ENCODE results near the gene GNAQ.
"Not testable (repeated sequence)": the region's sequence is repeated elsewhere in the genome, so short reads cannot be mapped to it uniquely, and the experiment has no call there.

The GNAQ gene

GRCh38 chr9:77883133-77883532 lies 148.5 kb downstream of the GNAQ start:
- Histone ChIP-seq H4K20me1 (ENCODE audit: insufficient read depth, low read length) (0 out of 2 replicates have a peak, but pooled peaks cover 6% of the 10 kb centered on the region), H3K4me3 (ENCODE audit: low read depth in 1 of 2, low read length in 2 of 2) (no peak overlapping the region)
- TF ChIP-seq CTCF (IDR thresholded peaks at IDR 0.05; ENCODE audit: borderline replicate concordance, extremely low read depth, low read length, poor library complexity, severe bottlenecking), result no peak

DNA sequence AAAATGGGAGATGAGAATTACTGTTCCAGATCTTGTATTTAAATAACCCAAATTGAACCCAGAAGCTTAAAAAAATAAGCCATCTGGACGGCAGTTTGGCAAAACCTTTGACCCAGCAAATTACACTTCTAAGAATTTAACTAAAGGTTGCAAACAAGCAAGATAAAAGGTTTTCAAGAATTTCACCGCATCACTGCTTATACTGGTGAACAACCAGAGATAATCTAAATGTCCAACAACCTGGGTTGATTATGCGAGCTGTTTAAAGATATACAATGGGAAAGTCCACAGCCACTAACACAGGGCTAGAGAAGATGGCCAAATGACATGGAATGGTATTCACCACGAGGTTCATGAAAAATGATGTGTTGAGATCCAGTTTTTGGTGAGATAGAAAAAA lies 149.3 kb downstream of the GNAQ start:
- H2AFZ ChIP-seq (ENCODE audit: low read depth, low read length), result no peak overlapping the region
- DNase-seq (no peak), ATAC-seq (ENCODE audit: insufficient read depth, low read depth) (no peak)
- no peak overlapping the region for H3K27ac ChIP-seq (ENCODE audit: low read length)
- H3K27me3 ChIP-seq (ENCODE audit: insufficient read depth, low read length, poor library complexity), result no peaks in the 10 kb centered on the region
- H3K9ac ChIP-seq (ENCODE audit: low read depth, low read length), result no peak overlapping the region
- 0 out of 2 replicates have a peak, but pooled peaks cover 6% of the 10 kb centered on the region for H4K20me1 ChIP-seq (ENCODE audit: insufficient read depth, low read length)
- H3K9me3 ChIP-seq (ENCODE audit: insufficient read depth, low read length, severe bottlenecking), result no peaks in the 10 kb centered on the region
- no peaks in the 10 kb centered on the region; the same call in 1 of the 2 replicates for H3K36me3 ChIP-seq (ENCODE audit: insufficient read depth, low read length)
- H3K4me1 ChIP-seq (ENCODE audit: insufficient read depth, low read length), result peaks cover 25% of the 10 kb centered on the region
- no peak for TF ChIP-seq EZH2 (IDR thresholded peaks at IDR 0.05; ENCODE audit: borderline replicate concordance, low read depth, low read length, severe bottlenecking)
- TF ChIP-seq CTCF (IDR thresholded peaks at IDR 0.05; ENCODE audit: borderline replicate concordance, extremely low read depth, low read length, poor library complexity, severe bottlenecking), result no peak
- H3K4me2 ChIP-seq (ENCODE audit: insufficient read depth, low read length), result no peak overlapping the region
- H3K79me2 ChIP-seq (ENCODE audit: insufficient read depth, low read length), result peaks cover 84% of the 10 kb centered on the region
- no peak overlapping the region for H3K4me3 ChIP-seq (ENCODE audit: low read depth in 1 of 2, low read length in 2 of 2)

More at GRCh38 chr9:77883133-77883532, 148.5 kb downstream of the GNAQ start:
- Histone ChIP-seq H3K4me1 (ENCODE audit: insufficient read depth, low read length) (peaks cover 25% of the 10 kb centered on the region), H3K4me2 (ENCODE audit: insufficient read depth, low read length) (no peak overlapping the region), H3K27ac (ENCODE audit: low read length) (no peak overlapping the region), H3K9me3 (ENCODE audit: insufficient read depth, low read length, severe bottlenecking) (no peaks in the 10 kb centered on the region), H3K27me3 (ENCODE audit: insufficient read depth, low read length, poor library complexity) (no peaks in the 10 kb centered on the region), H2AFZ (ENCODE audit: low read depth, low read length) (no peak overlapping the region), H3K36me3 (ENCODE audit: insufficient read depth, low read length) (no peaks in the 10 kb centered on the region; the same call in 1 of the 2 replicates), H3K9ac (ENCODE audit: low read depth, low read length) (no peak overlapping the region), H3K79me2 (ENCODE audit: insufficient read depth, low read length) (peaks cover 83% of the 10 kb centered on the region)
- DNase-seq (no peak), ATAC-seq (ENCODE audit: insufficient read depth, low read depth) (no peak)

- ATAC-seq (ENCODE audit: insufficient read depth, low read depth); H2AFZ ChIP-seq (ENCODE audit: low read depth, low read length); H4K20me1 ChIP-seq (ENCODE audit: insufficient read depth, low read length); H3K9me3 ChIP-seq (ENCODE audit: insufficient read depth, low read length, severe bottlenecking); H3K36me3 ChIP-seq (ENCODE audit: insufficient read depth, low read length); DNase-seq; H3K4me2 ChIP-seq (ENCODE audit: insufficient read depth, low read length); H3K9ac ChIP-seq (ENCODE audit: low read depth, low read length); H3K4me3 ChIP-seq (ENCODE audit: low read depth in 1 of 2, low read length in 2 of 2); H3K27me3 ChIP-seq (ENCODE audit: insufficient read depth, low read length, poor library complexity); H3K27ac ChIP-seq (ENCODE audit: low read length): not testable (repeated sequence)
- Histone ChIP-seq H3K79me2 (ENCODE audit: insufficient read depth, low read length) (peaks cover 85% of the 10 kb centered on the region), H3K4me1 (ENCODE audit: insufficient read depth, low read length) (peaks cover 25% of the 10 kb centered on the region)
Observed at GRCh38 chr9:77881634-77882033, 150.0 kb downstream of the GNAQ start.

- no peak overlapping the region for H3K27ac ChIP-seq (ENCODE audit: low read length)
- no peaks in the 10 kb centered on the region for H3K27me3 ChIP-seq (ENCODE audit: insufficient read depth, low read length, poor library complexity)
- no peak for DNase-seq
- no peak overlapping the region for H2AFZ ChIP-seq (ENCODE audit: low read depth, low read length)
- no peaks in the 10 kb centered on the region for H3K9me3 ChIP-seq (ENCODE audit: insufficient read depth, low read length, severe bottlenecking)
- TF ChIP-seq EZH2 (IDR thresholded peaks at IDR 0.05; ENCODE audit: borderline replicate concordance, low read depth, low read length, severe bottlenecking) (no peak), CTCF (IDR thresholded peaks at IDR 0.05; ENCODE audit: borderline replicate concordance, extremely low read depth, low read length, poor library complexity, severe bottlenecking) (no peak)
- H3K4me2 ChIP-seq (ENCODE audit: insufficient read depth, low read length), result no peak overlapping the region
- H3K4me1 ChIP-seq (ENCODE audit: insufficient read depth, low read length), result peaks cover 25% of the 10 kb centered on the region
- H3K79me2 ChIP-seq (ENCODE audit: insufficient read depth, low read length), result peaks cover 86% of the 10 kb centered on the region
- ATAC-seq (ENCODE audit: insufficient read depth, low read depth), result no peak
- peaks cover 6% of the 10 kb centered on the region; the same call in 1 of the 2 replicates for H4K20me1 ChIP-seq (ENCODE audit: insufficient read depth, low read length)
- no peak overlapping the region for H3K4me3 ChIP-seq (ENCODE audit: low read depth in 1 of 2, low read length in 2 of 2)
- H3K36me3 ChIP-seq (ENCODE audit: insufficient read depth, low read length), result no peaks in the 10 kb centered on the region; the same call in 1 of the 2 replicates
- H3K9ac ChIP-seq (ENCODE audit: low read depth, low read length), result no peak overlapping the region
Observed at GRCh38 chr9:77881111-77881510, 150.5 kb downstream of the GNAQ start.

Measured in DND-41 (cell line).